IMR-90 (cell line): ENCODE measurements around the gene KCTD5. TPM values are rescaled to one million over a fixed set of nuclear protein-coding genes. Genes with fewer than 3 reads are reported as not detected.

ENCODE experiments used
- ATAC-seq: fragments of 200-7000 bp; cut with Tn5 transposase; 2 replicates; pipeline ENCODE4 v1.9.1; 2020; ENCODE audit warnings: low read depth, mild to moderate bottlenecking, moderate library complexity
- BruUV-seq: library from RNA; stranded (reverse); fragments of 400-500 nt; replicated peaks from 2 replicates; lab custom pipeline; 2021; lab: Mats Ljungman, UMichigan
- CTCF ChIA-PET: fragments of 300-600 bp; formaldehyde crosslinking; extraction: SDS; loops from one replicate; lab custom pipeline; 2021; ENCODE audit warnings: antibody characterized with exemption; lab: Yijun Ruan, JAX
- POLR2A ChIA-PET: fragments of 300-600 bp; sonication (Branson Sonifier 250); formaldehyde crosslinking; loops from one replicate; lab custom pipeline; 2022; ENCODE audit warnings: antibody characterized with exemption; ENCODE audit not compliant: unreplicated experiment; lab: Charles Lee
- DNase-seq: peaks from one replicate; pipeline ENCODE4 v3.0.0; 2013
- H2AFZ ChIP-seq: replicated peaks from 2 replicates; pipeline ENCODE3; 2013; ENCODE audit warnings: low read length, mild to moderate bottlenecking; ENCODE audit not compliant: poor library complexity
- H2AK5ac ChIP-seq: 2 replicates; pipeline ENCODE4 v1.6.1; 2013; ENCODE audit warnings: low read depth, low read length, inconsistent platforms
- H2AK9ac ChIP-seq: replicated peaks from 2 replicates; pipeline ENCODE3; 2013; ENCODE audit warnings: mild to moderate bottlenecking, low read depth, low read length, moderate library complexity; ENCODE audit not compliant: poor library complexity
- H2BK120ac ChIP-seq: 2 replicates; pipeline ENCODE4 v1.6.1; 2013; ENCODE audit warnings: low read depth, low read length, inconsistent platforms
- H2BK15ac ChIP-seq: 3 replicates; pipeline ENCODE4 v1.6.1; 2013; ENCODE audit warnings: low read depth, low read length, inconsistent platforms
- H2BK20ac ChIP-seq: 2 replicates; pipeline ENCODE4 v1.6.1; 2013; ENCODE audit warnings: low read depth, mild to moderate bottlenecking, inconsistent platforms, low read length, moderate library complexity
- H2BK5ac ChIP-seq: 2 replicates; pipeline ENCODE4 v1.6.1; 2013; ENCODE audit warnings: mild to moderate bottlenecking, low read depth, low read length, inconsistent platforms; ENCODE audit not compliant: poor library complexity, severe bottlenecking
- H3K14ac ChIP-seq: replicated peaks from 2 replicates; pipeline ENCODE4 v1.6.1; 2013; ENCODE audit warnings: low read depth, low read length, inconsistent platforms
- H3K18ac ChIP-seq: 2 replicates; pipeline ENCODE4 v1.6.1; 2013; ENCODE audit warnings: low read depth, low read length, control low read depth
- H3K23ac ChIP-seq: 2 replicates; pipeline ENCODE4 v1.6.1; 2013; ENCODE audit warnings: low read depth, low read length, inconsistent platforms
- H3K27ac ChIP-seq: 2 replicates; pipeline ENCODE4 v1.5.1; 2013; ENCODE audit warnings: mild to moderate bottlenecking, control low read depth, low read length; ENCODE audit not compliant: insufficient read depth
- H3K27me3 ChIP-seq: 2 replicates; pipeline ENCODE4 v1.6.1; 2013; ENCODE audit warnings: low read length; ENCODE audit not compliant: control insufficient read depth, insufficient read depth
- H3K36me3 ChIP-seq: 2 replicates; pipeline ENCODE4 v1.6.1; 2013; ENCODE audit warnings: low read length, mixed read lengths; ENCODE audit not compliant: control insufficient read depth, insufficient read depth
- H3K4ac ChIP-seq: 2 replicates; pipeline ENCODE4 v1.6.1; 2013; ENCODE audit warnings: low read depth, low read length, inconsistent platforms
- H3K4me1 ChIP-seq: 2 replicates; pipeline ENCODE4 v1.6.1; 2013; ENCODE audit warnings: low read length, mixed read lengths; ENCODE audit not compliant: control insufficient read depth, insufficient read depth
- H3K4me2 ChIP-seq: 2 replicates; pipeline ENCODE4 v1.6.1; 2013; ENCODE audit warnings: low read depth, mild to moderate bottlenecking, control low read depth, low read length, moderate library complexity
- H3K4me3 ChIP-seq: 2 replicates; pipeline ENCODE4 v1.5.1; 2013; ENCODE audit warnings: low read depth, mild to moderate bottlenecking, control low read depth, low read length, moderate library complexity; ENCODE audit not compliant: insufficient read depth
- H3K56ac ChIP-seq: 2 replicates; pipeline ENCODE4 v1.6.1; 2013; ENCODE audit warnings: low read length, inconsistent platforms; ENCODE audit not compliant: insufficient read depth; ENCODE audit errors: extremely low read depth
- H3K79me1 ChIP-seq, 2 experiments: 2 replicates each; pipeline ENCODE4 v1.6.1; 2013; ENCODE audit warnings: low read length in 2 of 2, inconsistent platforms in 1 of 2, low read depth in 1 of 2
- H3K9ac ChIP-seq: 2 replicates; pipeline ENCODE4 v1.6.1; 2013; ENCODE audit warnings: low read depth, low read length, control low read depth
- H3K9me1 ChIP-seq: 2 replicates; pipeline ENCODE4 v1.6.1; 2013; ENCODE audit warnings: low read length, inconsistent platforms; ENCODE audit not compliant: insufficient read depth
- H3K9me3 ChIP-seq: 2 replicates; pipeline ENCODE4 v1.6.1; 2013; ENCODE audit warnings: low read length; ENCODE audit not compliant: control insufficient read depth, insufficient read depth
- H4K20me1 ChIP-seq: 2 replicates; pipeline ENCODE4 v1.6.1; 2013; ENCODE audit warnings: low read length, inconsistent platforms; ENCODE audit not compliant: insufficient read depth
- H4K5ac ChIP-seq: 2 replicates; pipeline ENCODE4 v1.6.1; 2013; ENCODE audit warnings: mild to moderate bottlenecking, low read depth, low read length, control low read depth
- H4K8ac ChIP-seq, 2 experiments: 2 replicates each; pipeline ENCODE4 v1.6.1; 2013; ENCODE audit warnings: low read depth in 2 of 2, low read length in 2 of 2, control low read depth in 1 of 2, inconsistent platforms in 1 of 2
- H4K91ac ChIP-seq: 2 replicates; pipeline ENCODE4 v1.6.1; 2013; ENCODE audit warnings: low read depth, low read length, inconsistent platforms; ENCODE audit not compliant: insufficient read depth
- BHLHE40 ChIP-seq: fragments of 150-350 bp; IDR thresholded peaks from 2 replicates; pipeline ENCODE4 v1.6.1; 2016; ENCODE audit warnings: mild to moderate bottlenecking, low read depth, low read length
- CEBPB ChIP-seq: IDR thresholded peaks from 2 replicates; pipeline ENCODE4 v1.6.1; 2012; ENCODE audit warnings: low read depth, low read length, improper control_type of control experiment
- CHD1 ChIP-seq: IDR thresholded peaks from 2 replicates; pipeline ENCODE4 v1.6.1; 2012; ENCODE audit warnings: low read depth, low read length, improper control_type of control experiment
- ELK1 ChIP-seq: fragments of 150-350 bp; IDR thresholded peaks from 2 replicates; pipeline ENCODE4 v1.6.1; 2016; ENCODE audit warnings: low read depth, mild to moderate bottlenecking, low read length, moderate library complexity, borderline replicate concordance
- FOS ChIP-seq: fragments of 150-350 bp; IDR thresholded peaks from 2 replicates; pipeline ENCODE4 v1.6.1; 2016; ENCODE audit warnings: low read depth, low read length
- MAFK ChIP-seq: IDR thresholded peaks from 2 replicates; pipeline ENCODE4 v1.6.1; 2012; ENCODE audit warnings: low read depth, low read length, improper control_type of control experiment
- MXI1 ChIP-seq: IDR thresholded peaks from 2 replicates; pipeline ENCODE4 v1.6.1; 2012; ENCODE audit warnings: low read depth, mild to moderate bottlenecking, low read length, moderate library complexity, borderline replicate concordance
- RAD21 ChIP-seq: IDR thresholded peaks from 2 replicates; pipeline ENCODE4 v1.6.1; 2012; ENCODE audit warnings: low read length, improper control_type of control experiment
- SMC3 ChIP-seq: fragments of 150-350 bp; IDR thresholded peaks from 2 replicates; pipeline ENCODE4 v1.6.1; 2016; ENCODE audit warnings: low read depth, mild to moderate bottlenecking, antibody characterized with exemption, low read length, moderate library complexity
- WGBS, 2 experiments: methylation state at CpG; one replicate each; pipeline versions ENCODE4 v1.1.5 to v1.1.7; 2013; ENCODE audit warnings: missing lambda C conversion rate in 2 of 2; ENCODE audit not compliant: insufficient read length in 1 of 2; ENCODE audit errors: extremely low coverage in 2 of 2; 5-methylcytosine and 5-hydroxymethylcytosine counted together
- dilution Hi-C: fragments of 300-500 bp; cut with HindIII; formaldehyde crosslinking; loops from one replicate; pipeline ENCODE4 v1.14.3; 2018; ENCODE audit warnings: low sequenced_read_pairs; ENCODE audit not compliant: unreplicated experiment
- in situ Hi-C: fragments of 300-500 bp; cut with MboI; formaldehyde crosslinking; loops from 3 replicates; pipeline ENCODE4 v1.14.3; 2019; ENCODE audit warnings: low sequenced_read_pairs, inconsistent platforms, mixed read lengths
- intact Hi-C: fragments of 100-400 bp; cut with micrococcal nuclease; formaldehyde crosslinking; loops from 2 replicates; pipeline ENCODE4 v1.10.0; 2022
- polyA plus RNA-seq, 3 experiments: library from polyadenylated mRNA; depleted of rRNA; stranded (reverse); fragments of >200 nt; gene quantifications; 2 replicates each; pipeline ENCODE4 v1.2.3, GENCODE V29; 2012; ENCODE audit warnings: low replicate concordance in 1 of 3
- total RNA-seq: library from RNA; depleted of rRNA; stranded (reverse); fragments of >200 nt; gene quantifications from 2 replicates; pipeline ENCODE4 v1.2.3, GENCODE V29; 2012
- TF ChIP-seq, protein P1 (sequence below): fragments of 150-350 bp; IDR thresholded peaks from 2 replicates; pipeline ENCODE4 v1.6.1; 2017; ENCODE audit warnings: mild to moderate bottlenecking, antibody characterized with exemption, low read length, low read depth

The KCTD5 gene
- total and polyA plus RNA-seq, 2 of the 4 experiments (the other 2 are of a cell fraction), result 17.2 to 56.2 TPM

DNA sequence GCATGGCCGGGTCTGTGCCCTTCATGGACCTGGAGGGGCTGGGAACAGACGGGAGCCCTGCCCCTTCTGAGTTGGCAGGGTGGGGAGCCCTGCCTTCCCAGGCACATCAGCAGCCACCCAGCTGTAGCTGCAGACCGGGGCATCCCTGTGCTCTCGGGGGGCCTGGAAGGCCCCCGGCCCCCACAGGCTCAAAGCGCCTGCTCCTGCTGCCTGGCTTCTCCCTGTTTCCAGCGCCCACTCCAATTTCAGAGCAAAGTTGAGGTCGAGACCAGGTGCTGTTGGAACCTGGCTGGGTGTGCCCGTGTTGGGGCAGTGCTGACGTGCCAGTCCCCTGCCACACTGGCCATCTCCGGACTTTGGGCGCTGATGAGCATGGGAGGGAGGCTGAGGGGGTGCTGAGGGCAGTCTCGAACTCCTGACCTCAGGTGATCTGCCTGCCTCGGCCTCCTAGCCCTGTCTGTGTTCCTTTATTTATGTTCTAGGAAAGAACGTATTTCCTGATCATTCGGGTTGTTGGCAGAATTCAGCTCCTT lies 42.6 kb downstream of the KCTD5 start:
- Histone ChIP-seq H2BK5ac (no peak overlapping the region), H2BK120ac (no peak overlapping the region), H2AK9ac (no peak overlapping the region), H2BK20ac (no peak overlapping the region), H4K91ac (no peak overlapping the region), H3K27ac (no peak overlapping the region), H3K36me3 (no peaks in the 10 kb centered on the region), H4K20me1 (no peaks in the 10 kb centered on the region), H3K4ac (no peak overlapping the region), H3K9ac (no peak overlapping the region), H3K18ac (no peak overlapping the region), H2AK5ac (no peak overlapping the region), H3K4me2 (no peak overlapping the region), H3K23ac (no peak overlapping the region), H3K9me3 (no peaks in the 10 kb centered on the region), H3K27me3 (peaks cover 9% of the 10 kb centered on the region; the same call in 1 of the 2 replicates), H3K4me1 (no peaks in the 10 kb centered on the region), H3K79me1 (no peaks in the 10 kb centered on the region), H4K8ac (no peak overlapping the region), H3K14ac (no peak overlapping the region), H3K4me3 (no peak overlapping the region), H2AFZ (no peak overlapping the region), H3K56ac (no peak overlapping the region), H2BK15ac (no peak overlapping the region), H4K5ac (no peak overlapping the region), H3K9me1 (no peaks in the 10 kb centered on the region)
- WGBS, 2 experiments, result 50% methylated on average over 6 of the region's 16 CpGs; no CpG with 5 or more reads in 1 of the 2 experiments
- POLR2A ChIA-PET, result no interaction called here
- dilution Hi-C loops (no loop called here), intact Hi-C loops (no loop called here), in situ Hi-C loops (no loop called here)
- no peak for ATAC-seq
- DNase-seq, result no peak
- TF ChIP-seq FOS, result no peak
- TF ChIP-seq MXI1, result no peak
- TF ChIP-seq BHLHE40, result no peak
- TF ChIP-seq MAFK, result no peak
- TF ChIP-seq CEBPB, result no peak
- TF ChIP-seq RAD21, result no peak
- TF ChIP-seq ELK1, result no peak
- no peak for TF ChIP-seq SMC3
- TF ChIP-seq CHD1, result no peak
- TF ChIP-seq, protein P1, sequence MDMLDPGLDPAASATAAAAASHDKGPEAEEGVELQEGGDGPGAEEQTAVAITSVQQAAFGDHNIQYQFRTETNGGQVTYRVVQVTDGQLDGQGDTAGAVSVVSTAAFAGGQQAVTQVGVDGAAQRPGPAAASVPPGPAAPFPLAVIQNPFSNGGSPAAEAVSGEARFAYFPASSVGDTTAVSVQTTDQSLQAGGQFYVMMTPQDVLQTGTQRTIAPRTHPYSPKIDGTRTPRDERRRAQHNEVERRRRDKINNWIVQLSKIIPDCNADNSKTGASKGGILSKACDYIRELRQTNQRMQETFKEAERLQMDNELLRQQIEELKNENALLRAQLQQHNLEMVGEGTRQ, result no peak
- BruUV-seq, result no TSS peak
- CTCF ChIA-PET, result no interaction called here
